Mucosa of descending colon (tissue), 3 donors: ENCODE results near the gene ERP44. TPM values are rescaled to one million over a fixed set of nuclear protein-coding genes. Genes with fewer than 3 reads are reported as not detected.

ENCODE experiments used
- ATAC-seq: fragments of 200-7000 bp; cut with Tn5 transposase; one replicate; pipeline ENCODE4 v1.9.1; 2020; ENCODE audit warnings: mild to moderate bottlenecking, moderate library complexity
- DNase-seq, 3 donors: peaks; one replicate each; pipeline ENCODE4 v3.0.0-alpha.2; 2020
- H3K36me3 ChIP-seq: fragments of 200-600 bp; one replicate; pipeline ENCODE4 v1.8.0; 2021; ENCODE audit warnings: low read depth, mild to moderate bottlenecking
- H3K4me1 ChIP-seq: fragments of 200-600 bp; one replicate; pipeline ENCODE4 v1.8.0; 2021; ENCODE audit warnings: low read depth, mild to moderate bottlenecking
- H3K4me3 ChIP-seq: fragments of 200-600 bp; one replicate; pipeline ENCODE4 v1.8.0; 2021; ENCODE audit warnings: mild to moderate bottlenecking
- H3K9me3 ChIP-seq: fragments of 200-600 bp; one replicate; pipeline ENCODE4 v1.8.0; 2021; ENCODE audit warnings: mild to moderate bottlenecking
- intact Hi-C, 2 donors: fragments of 100-400 bp; cut with DNase I in 1 of 2; cut with micrococcal nuclease in 1 of 2; formaldehyde crosslinking; loops; one replicate each; pipeline versions ENCODE4 v1.11.0 to v1.11.1; 2022; cut with DNase I, micrococcal nuclease
- total RNA-seq, 3 donors: library from RNA; stranded (reverse); fragmentation: NEBNext Ultra II Directional in 2 of 3; extraction: Animal tissue kit (Norgen Biotek cat#: 25700) in 2 of 3; gene quantifications; one replicate each; pipeline versions ENCODE4 v1.2.1 to v1.2.4, GENCODE V29; 2021 to 2023
- TF ChIP-seq, protein P1 (sequence below): fragments of 200-600 bp; IDR thresholded peaks from one replicate; pipeline ENCODE4 v1.8.0; 2022; ENCODE audit warnings: antibody characterized with exemption, mild to moderate bottlenecking
- donor health status: DM: no; HTN: no; CAD: no; lungs with moderate emphysema.
- donor health status: DM: no; HTN: no; CAD: no.
- donor health status: DM: no; HTN: yes; CAD: no.

ERP44 gene
- total RNA-seq, 3 donors from 2014 or later = 19.5 to 29.7 (median 26.4) TPM

- intact Hi-C loops = no loop called here
- TF ChIP-seq, protein P1, sequence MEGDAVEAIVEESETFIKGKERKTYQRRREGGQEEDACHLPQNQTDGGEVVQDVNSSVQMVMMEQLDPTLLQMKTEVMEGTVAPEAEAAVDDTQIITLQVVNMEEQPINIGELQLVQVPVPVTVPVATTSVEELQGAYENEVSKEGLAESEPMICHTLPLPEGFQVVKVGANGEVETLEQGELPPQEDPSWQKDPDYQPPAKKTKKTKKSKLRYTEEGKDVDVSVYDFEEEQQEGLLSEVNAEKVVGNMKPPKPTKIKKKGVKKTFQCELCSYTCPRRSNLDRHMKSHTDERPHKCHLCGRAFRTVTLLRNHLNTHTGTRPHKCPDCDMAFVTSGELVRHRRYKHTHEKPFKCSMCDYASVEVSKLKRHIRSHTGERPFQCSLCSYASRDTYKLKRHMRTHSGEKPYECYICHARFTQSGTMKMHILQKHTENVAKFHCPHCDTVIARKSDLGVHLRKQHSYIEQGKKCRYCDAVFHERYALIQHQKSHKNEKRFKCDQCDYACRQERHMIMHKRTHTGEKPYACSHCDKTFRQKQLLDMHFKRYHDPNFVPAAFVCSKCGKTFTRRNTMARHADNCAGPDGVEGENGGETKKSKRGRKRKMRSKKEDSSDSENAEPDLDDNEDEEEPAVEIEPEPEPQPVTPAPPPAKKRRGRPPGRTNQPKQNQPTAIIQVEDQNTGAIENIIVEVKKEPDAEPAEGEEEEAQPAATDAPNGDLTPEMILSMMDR = no peak
- no peak for ATAC-seq
These were observed 60.3 kb downstream of the ERP44 start for GRCh38 chr9:100038472-100038871.

GRCh38 chr9:100033877-100034551 is 64.8 kb downstream of the ERP44 start:
- no peak for ATAC-seq
- TF ChIP-seq, protein P1 = no peak
- DNase-seq = no peak
- H3K4me1 ChIP-seq = no peaks in the 10 kb centered on the region
- H3K9me3 ChIP-seq = no peaks in the 10 kb centered on the region
- intact Hi-C loops = no loop called here
- no peaks in the 10 kb centered on the region for H3K36me3 ChIP-seq
- no peak overlapping the region for H3K4me3 ChIP-seq

More at GRCh38 chr9:100038472-100038871, 60.3 kb downstream of the ERP44 start:
- no peak for DNase-seq
- Histone ChIP-seq H3K4me1 (no peaks in the 10 kb centered on the region), H3K4me3 (no peak overlapping the region), H3K9me3 (no peaks in the 10 kb centered on the region), H3K36me3 (no peaks in the 10 kb centered on the region)

- Histone ChIP-seq H3K4me3 (no peak overlapping the region), H3K4me1 (no peaks in the 10 kb centered on the region), H3K9me3 (no peaks in the 10 kb centered on the region), H3K36me3 (no peaks in the 10 kb centered on the region)
- TF ChIP-seq, protein P1 = no peak
- DNase-seq (no peak), ATAC-seq (no peak)
- intact Hi-C loops = no loop called here
These were observed 68.3 kb downstream of the ERP44 start for GRCh38 chr9:100030548-100030947.

DNA sequence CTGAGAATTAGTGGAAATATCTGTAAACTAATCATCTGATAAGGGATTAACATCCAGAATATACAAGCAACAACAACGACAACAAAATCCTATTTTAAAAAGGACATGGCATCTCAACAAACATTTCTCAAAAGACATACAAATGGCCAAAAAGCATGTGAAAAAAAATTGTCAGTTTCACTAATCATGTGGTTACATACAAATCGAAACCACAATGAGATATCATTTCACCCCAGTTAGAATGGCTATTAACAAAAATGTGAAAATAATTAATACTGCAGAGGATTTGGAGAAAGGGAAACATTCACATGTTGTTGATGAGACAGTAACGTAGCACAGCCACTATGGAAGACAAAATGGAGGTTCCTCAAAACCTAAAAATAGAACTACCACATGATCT is 69.5 kb downstream of the ERP44 start:
- DNase-seq = no peak
- H3K9me3 ChIP-seq = no peaks in the 10 kb centered on the region
- TF ChIP-seq, protein P1 = no peak
- ATAC-seq = no peak
- no peaks in the 10 kb centered on the region for H3K36me3 ChIP-seq
- intact Hi-C loops = loop anchor here in 1 of 2 donors (5.0 kb wide), 1 partner anchor 188 kb away; no protein-coding TSS in a partner anchor
- H3K4me3 ChIP-seq = no peak overlapping the region
- no peaks in the 10 kb centered on the region for H3K4me1 ChIP-seq

DNA sequence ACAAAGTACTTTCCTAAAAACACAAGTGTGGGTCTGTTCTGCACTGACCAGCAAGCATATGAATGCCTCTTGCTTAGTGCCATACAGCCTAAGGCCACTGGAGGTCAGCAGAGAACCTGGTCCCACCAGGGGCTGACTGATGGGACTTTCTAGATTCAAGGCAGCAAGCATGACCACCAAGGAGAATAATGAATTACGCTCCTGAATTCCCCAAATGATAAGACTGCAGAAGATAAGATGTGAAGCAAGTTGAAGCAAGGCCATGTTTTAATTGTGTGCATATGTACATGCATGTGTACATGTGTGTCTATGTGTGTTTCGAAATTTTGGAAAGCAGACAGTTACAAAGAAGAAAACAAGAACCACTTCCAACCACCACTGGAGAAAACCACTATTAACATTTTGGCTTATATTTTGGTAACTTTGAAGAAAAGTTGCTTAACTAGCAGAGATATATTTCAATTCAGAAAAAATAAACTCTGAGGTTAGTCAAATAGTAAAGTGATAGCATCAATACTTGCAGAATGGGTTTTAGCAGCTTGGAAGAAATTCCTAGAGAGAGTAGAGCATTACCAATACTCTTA is 70.5 kb downstream of the ERP44 start:
- ATAC-seq (peak; percentile 91), DNase-seq (peak in 2 of 3 donors; percentile 61 to 83)
- no peaks in the 10 kb centered on the region for H3K4me1 ChIP-seq
- H3K9me3 ChIP-seq = no peaks in the 10 kb centered on the region
- H3K36me3 ChIP-seq = no peaks in the 10 kb centered on the region
- intact Hi-C loops = loop anchor here in 1 of 2 donors (5.0 kb wide), 1 partner anchor 189 kb away; no protein-coding TSS in a partner anchor
- no peak overlapping the region for H3K4me3 ChIP-seq
- TF ChIP-seq, protein P1 = peak; percentile 84
